GM18498 (cell line): ENCODE results near the gene RGL2.

ENCODE experiments used
- ATAC-seq: cut with Tn5 transposase; IDR thresholded peaks from one replicate; pipeline ENCODE4 v1.9.1; 2021; ENCODE audit warnings: mild to moderate bottlenecking, moderate library complexity; ENCODE audit not compliant: unreplicated experiment

The RGL2 gene

GRCh38 chr6:33316603-33317418 is 18.1 kb upstream of the RGL2 start:
- ATAC-seq = no peak

GRCh38 chr6:33315793-33316602 is 17.3 kb upstream of the RGL2 start:
- ATAC-seq = no peak

- ATAC-seq = no peak
Measured at GRCh38 chr6:33314943-33315792, 16.4 kb upstream of the RGL2 start.

- ATAC-seq = no peak
Measured at GRCh38 chr6:33314515-33314942, 15.8 kb upstream of the RGL2 start.

GRCh38 chr6:33313709-33314514 is 15.2 kb upstream of the RGL2 start, which contains the start of gene TAPBP:
TSS of gene TAPBP (minus strand) at chr6:33314078. CDS start at chr6:33314041, 37 bp downstream.
- peak; percentile 32 for ATAC-seq

GRCh38 chr6:33313105-33313708 is 14.5 kb upstream of the RGL2 start:
- ATAC-seq = peak; percentile 1

- ATAC-seq = peak; percentile 23
Measured at GRCh38 chr6:33312361-33313104, 13.8 kb upstream of the RGL2 start.

- ATAC-seq = no peak
Measured at GRCh38 chr6:33306356-33306755, 7.6 kb upstream of the RGL2 start.

- ATAC-seq = no peak
Measured at GRCh38 chr6:33305052-33305451, 6.3 kb upstream of the RGL2 start.

- no peak for ATAC-seq
Measured at GRCh38 chr6:33304216-33304615, 5.5 kb upstream of the RGL2 start.

GRCh38 chr6:33301877-33302276 is 3.1 kb upstream of the RGL2 start:
- no peak for ATAC-seq

- ATAC-seq = peak; percentile 76
Measured at GRCh38 chr6:33299237-33299944, 649 bp upstream of the RGL2 start.

- ATAC-seq = no peak
Measured at GRCh38 chr6:33297956-33298772, 578 bp downstream of the RGL2 start.

- no peak for ATAC-seq
Measured at GRCh38 chr6:33297406-33297955, 1.3 kb downstream of the RGL2 start.

- no peak for ATAC-seq
Measured at GRCh38 chr6:33296797-33297405, 1.8 kb downstream of the RGL2 start.

GRCh38 chr6:33295621-33296369 is 2.9 kb downstream of the RGL2 start:
- ATAC-seq = no peak
